ENCODE measurements around the gene ANP32B. TPM values are rescaled to one million over a fixed set of nuclear protein-coding genes. Genes with fewer than 3 reads are reported as not detected.

Gene ANP32B
- total and polyA plus RNA-seq, 2 experiments from 2014 or later: 13.1 to 114 TPM

- no peaks in the 10 kb centered on the region for H3K36me3 Mint-ChIP-seq (ENCODE audit: low read depth)
- no peaks in the 10 kb centered on the region for H3F3A ChIP-seq (replicated peaks; ENCODE audit: low read depth)
- TF ChIP-seq JUNB (IDR thresholded peaks at IDR 0.05; ENCODE audit: unreplicated experiment): no peak
- TF ChIP-seq STAT1 (IDR thresholded peaks at IDR 0.05; ENCODE audit: unreplicated experiment): no peak
- TF ChIP-seq ZNF114 (CRISPR knock-in tag; IDR thresholded peaks at IDR 0.05): no peak
- peaks cover 3% of the 10 kb centered on the region; the same call in 1 of the 3 replicates for H3K9me3 Mint-ChIP-seq
- no peaks in the 10 kb centered on the region for H3K36me3 ChIP-seq (ENCODE audit: insufficient read depth)
- no peaks in the 10 kb centered on the region for H3K4me1 Mint-ChIP-seq
- no peak overlapping the region for H3K27ac ChIP-seq (ENCODE audit: low read depth)
- no peaks in the 10 kb centered on the region for H4K20me1 ChIP-seq (replicated peaks; ENCODE audit: insufficient read depth)
- no peaks in the 10 kb centered on the region for H3K27me3 ChIP-seq (ENCODE audit: insufficient read depth)
- ATAC-seq (no peak), DNase-seq (ENCODE audit: low spot score) (no peak)
- H3K4me2 ChIP-seq: no peak overlapping the region
- no peaks in the 10 kb centered on the region for H3K9me2 ChIP-seq (ENCODE audit: insufficient read depth)
- H2AFZ ChIP-seq: no peak overlapping the region
- no peaks in the 10 kb centered on the region for H3K4me1 ChIP-seq (ENCODE audit: insufficient read depth)
- H3K27me3 Mint-ChIP-seq (ENCODE audit: insufficient read depth, low read depth, poor library complexity): no peaks in the 10 kb centered on the region
- no peak overlapping the region for H3K4me3 Mint-ChIP-seq
- H3K27ac Mint-ChIP-seq: no peak overlapping the region
- no peaks in the 10 kb centered on the region for H3K79me2 ChIP-seq (replicated peaks; ENCODE audit: insufficient read depth)
- H3K4me3 ChIP-seq: no peak overlapping the region
Measured at GRCh38 chr9:98050351-98050750, 67.2 kb downstream of the ANP32B start.

GRCh38 chr9:98054376-98054951, 71.3 kb downstream of the ANP32B start:
- Histone ChIP-seq H3K9me2 (ENCODE audit: insufficient read depth) (no peaks in the 10 kb centered on the region), H2AFZ (no peak overlapping the region), H3F3A (replicated peaks; ENCODE audit: low read depth) (0 out of 2 replicates have a peak, but pooled peaks cover 5% of the 10 kb centered on the region), H3K79me2 (replicated peaks; ENCODE audit: insufficient read depth) (peaks cover 14% of the 10 kb centered on the region), H3K27ac (ENCODE audit: low read depth) (no peak overlapping the region), H4K20me1 (replicated peaks; ENCODE audit: insufficient read depth) (peaks cover 6% of the 10 kb centered on the region; the same call in 1 of the 2 replicates), H3K36me3 (ENCODE audit: insufficient read depth) (no peaks in the 10 kb centered on the region), H3K4me2 (no peak overlapping the region), H3K4me3 (no peak overlapping the region), H3K4me1 (ENCODE audit: insufficient read depth) (peaks cover 5% of the 10 kb centered on the region; the same call in 1 of the 2 replicates), H3K27me3 (ENCODE audit: insufficient read depth) (no peaks in the 10 kb centered on the region)
- no peaks in the 10 kb centered on the region; the same call in 2 of the 3 replicates for H3K4me1 Mint-ChIP-seq
- ATAC-seq (no peak), DNase-seq (ENCODE audit: low spot score) (no peak)
- no peak for TF ChIP-seq EZH2phosphoT487 (IDR thresholded peaks at IDR 0.05; ENCODE audit: unreplicated experiment)
- peaks cover 3% of the 10 kb centered on the region; the same call in 1 of the 3 replicates for H3K9me3 Mint-ChIP-seq
- H3K27me3 Mint-ChIP-seq (ENCODE audit: insufficient read depth, low read depth, poor library complexity): peaks cover 7% of the 10 kb centered on the region
- H3K27ac Mint-ChIP-seq: no peak overlapping the region
- H3K4me3 Mint-ChIP-seq: no peak overlapping the region
- no peaks in the 10 kb centered on the region for H3K36me3 Mint-ChIP-seq (ENCODE audit: low read depth)

- Histone ChIP-seq H3K79me2 (replicated peaks; ENCODE audit: insufficient read depth) (peaks cover 14% of the 10 kb centered on the region), H2AFZ (peak within 1 kb of the TSS; percentile 94), H3K27ac (ENCODE audit: low read depth) (peak within 1 kb of the TSS; percentile 78), H3K36me3 (ENCODE audit: insufficient read depth) (no peaks in the 10 kb centered on the region), H3K27me3 (ENCODE audit: insufficient read depth) (no peaks in the 10 kb centered on the region), H3K4me1 (ENCODE audit: insufficient read depth) (peaks cover 5% of the 10 kb centered on the region; the same call in 1 of the 2 replicates), H3F3A (replicated peaks; ENCODE audit: low read depth) (0 out of 2 replicates have a peak, but pooled peaks cover 5% of the 10 kb centered on the region), H3K9me2 (ENCODE audit: insufficient read depth) (no peaks in the 10 kb centered on the region), H3K4me3 (peak within 1 kb of the TSS; percentile 73), H3K4me2 (peak within 1 kb of the TSS; percentile 86), H4K20me1 (replicated peaks; ENCODE audit: insufficient read depth) (peaks cover 6% of the 10 kb centered on the region)
- Mint-ChIP-seq H3K4me1 (no peaks in the 10 kb centered on the region; the same call in 2 of the 3 replicates), H3K4me3 (peak within 1 kb of the TSS; percentile 93), H3K9me3 (peaks cover 3% of the 10 kb centered on the region; the same call in 1 of the 3 replicates), H3K27me3 (ENCODE audit: insufficient read depth, low read depth, poor library complexity) (peaks cover 7% of the 10 kb centered on the region), H3K27ac (peak within 1 kb of the TSS; percentile 70), H3K36me3 (ENCODE audit: low read depth) (peaks cover 8% of the 10 kb centered on the region)
- DNase-seq (ENCODE audit: low spot score) (peak; percentile 92), ATAC-seq (peak; percentile 96)
- TF ChIP-seq ZNF114 (CRISPR knock-in tag; IDR thresholded peaks at IDR 0.05) (no peak), POLR2AphosphoS5 (IDR thresholded peaks at IDR 0.05; ENCODE audit: low read depth) (peak; percentile 86), STAT1 (IDR thresholded peaks at IDR 0.05; ENCODE audit: unreplicated experiment) (no peak), EZH2 (IDR thresholded peaks at IDR 0.05; ENCODE audit: low read depth, unreplicated experiment) (no peak), EZH2phosphoT487 (IDR thresholded peaks at IDR 0.05; ENCODE audit: unreplicated experiment) (no peak), ZNF462 (CRISPR knock-in tag; IDR thresholded peaks at IDR 0.05) (no peak)
Measured at GRCh38 chr9:98056269-98057137, 73.4 kb downstream of the ANP32B start, which contains the start of gene NANS. TSS of gene NANS (plus strand) at chr9:98056732. CDS start at chr9:98056809, 77 bp downstream.

Measured in GM23338 (cell line).